Skeletal muscle satellite cell (primary cell): ENCODE data around the gene NTSR1.

Experiments
- H3K27me3 ChIP-seq: 2 replicates; pipeline ENCODE4 v1.7.0; 2013; ENCODE audit warnings: low read length; ENCODE audit not compliant: control insufficient read depth, insufficient read depth
- H3K36me3 ChIP-seq: 2 replicates; pipeline ENCODE4 v1.7.0; 2013; ENCODE audit warnings: mild to moderate bottlenecking, control low read depth, low read length; ENCODE audit not compliant: insufficient read depth
- H3K4me1 ChIP-seq: 2 replicates; pipeline ENCODE4 v1.7.0; 2013; ENCODE audit warnings: low read length; ENCODE audit not compliant: control insufficient read depth, insufficient read depth
- H3K4me2 ChIP-seq: 2 replicates; pipeline ENCODE4 v1.7.0; 2013; ENCODE audit warnings: mild to moderate bottlenecking, low read length
- H3K4me3 ChIP-seq: 2 replicates; pipeline ENCODE4 v1.7.0; 2013; ENCODE audit warnings: low read length
- H3K9ac ChIP-seq: 2 replicates; pipeline ENCODE4 v1.7.0; 2013; ENCODE audit warnings: mild to moderate bottlenecking, low read depth, low read length, moderate library complexity
- H3K9me3 ChIP-seq: replicated peaks from 2 replicates; pipeline ENCODE4 v1.7.0; 2013; ENCODE audit warnings: mild to moderate bottlenecking, control low read depth, low read length

Gene NTSR1

DNA sequence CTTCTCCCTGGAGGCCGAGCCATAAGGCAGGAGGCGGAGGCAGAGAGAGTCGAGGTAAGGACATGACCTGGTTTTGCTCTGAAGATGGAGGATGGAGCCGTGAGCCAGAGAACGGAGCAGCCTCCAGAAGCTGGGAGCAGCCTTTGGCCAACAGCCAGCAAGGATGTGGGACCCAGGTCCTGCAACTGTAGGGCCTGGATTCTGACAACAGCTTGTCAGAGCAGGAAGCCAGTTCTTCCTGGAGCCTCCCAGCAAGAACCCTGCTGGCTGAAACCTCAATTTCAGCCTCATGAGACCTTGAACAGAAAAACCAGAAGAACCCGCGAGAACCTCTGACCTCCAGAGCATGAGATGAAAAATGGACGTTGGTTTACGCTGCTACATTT lies 74.2 kb downstream of the NTSR1 start:
- H3K9ac ChIP-seq, result no peak overlapping the region
- H3K4me1 ChIP-seq, result no peaks in the 10 kb centered on the region
- no peak overlapping the region for H3K4me2 ChIP-seq
- H3K36me3 ChIP-seq, result no peaks in the 10 kb centered on the region
- no peaks in the 10 kb centered on the region for H3K9me3 ChIP-seq
- H3K27me3 ChIP-seq, result peaks cover 41% of the 10 kb centered on the region
- H3K4me3 ChIP-seq, result no peak overlapping the region

DNA sequence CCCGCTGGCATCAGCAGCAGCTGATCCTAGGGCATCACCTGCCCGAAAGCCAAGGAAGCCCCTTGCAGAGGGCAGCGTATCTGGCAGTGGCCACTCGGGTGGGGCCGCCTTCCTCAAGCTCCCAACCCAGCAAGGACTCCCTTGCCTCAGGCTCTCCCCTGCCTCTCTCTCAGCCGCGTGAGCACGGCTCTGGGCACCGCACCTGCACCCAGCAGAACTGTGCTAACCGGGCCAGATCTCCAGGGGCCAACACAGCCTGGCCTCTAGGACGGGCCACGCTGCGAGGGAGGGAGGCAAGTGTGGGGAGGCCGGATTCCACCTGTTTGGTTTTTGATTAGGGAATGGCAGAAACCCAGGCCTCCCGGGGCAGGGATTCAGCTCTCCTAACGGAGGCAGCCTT lies 75.9 kb downstream of the NTSR1 start:
- no peak overlapping the region for H3K9ac ChIP-seq
- H3K4me3 ChIP-seq, result no peak overlapping the region
- H3K36me3 ChIP-seq, result no peaks in the 10 kb centered on the region
- no peak overlapping the region for H3K4me2 ChIP-seq
- H3K4me1 ChIP-seq, result no peaks in the 10 kb centered on the region
- H3K27me3 ChIP-seq, result peaks cover 57% of the 10 kb centered on the region
- H3K9me3 ChIP-seq, result no peaks in the 10 kb centered on the region

DNA sequence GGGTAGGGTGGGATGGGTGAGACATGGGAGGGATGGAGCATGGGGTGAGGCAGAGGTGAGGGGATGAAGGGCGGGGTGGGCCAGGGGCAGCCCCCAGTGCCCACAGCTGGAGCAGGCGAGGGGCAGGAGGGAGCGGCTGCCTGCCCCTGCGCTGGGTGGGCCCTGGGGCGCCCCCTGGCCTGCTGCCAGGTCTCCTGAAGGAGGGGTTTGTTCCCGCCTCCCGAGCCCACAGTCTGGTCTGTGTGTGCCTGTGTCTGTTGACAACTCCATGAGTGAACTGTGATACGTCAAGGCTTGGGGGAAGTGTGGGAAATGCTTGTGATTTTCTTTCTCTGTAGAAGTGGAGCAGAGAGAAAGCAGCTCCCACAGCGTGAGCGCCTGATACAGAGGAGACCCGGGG lies 76.8 kb downstream of the NTSR1 start:
- Histone ChIP-seq H3K4me3 (no peak overlapping the region), H3K36me3 (no peaks in the 10 kb centered on the region), H3K27me3 (peaks cover 58% of the 10 kb centered on the region), H3K9me3 (no peaks in the 10 kb centered on the region), H3K9ac (no peak overlapping the region), H3K4me2 (no peak overlapping the region), H3K4me1 (no peaks in the 10 kb centered on the region)

DNA sequence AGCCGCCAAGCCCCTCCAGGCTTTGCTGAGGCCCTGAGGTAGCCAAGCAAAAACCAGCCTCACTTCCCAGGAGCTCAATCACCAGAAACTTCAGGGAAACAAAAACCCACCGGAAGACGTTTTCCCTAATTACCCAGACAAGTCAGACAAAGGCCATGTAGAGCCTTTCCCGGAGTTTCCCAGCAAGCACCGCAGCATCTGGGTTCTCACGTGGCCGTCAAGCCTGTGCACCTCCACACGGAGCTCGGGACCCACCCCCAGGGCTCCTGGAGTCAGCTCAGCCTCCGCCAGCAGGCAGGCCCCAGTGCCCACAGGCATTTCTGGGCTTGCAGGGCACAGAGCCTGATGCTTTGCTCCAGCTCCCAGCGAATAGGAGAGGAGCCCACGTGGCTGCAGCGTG lies 77.5 kb downstream of the NTSR1 start:
- peaks cover 1% of the 10 kb centered on the region for H3K4me1 ChIP-seq
- no peaks in the 10 kb centered on the region for H3K9me3 ChIP-seq
- peaks cover 61% of the 10 kb centered on the region for H3K27me3 ChIP-seq
- no peaks in the 10 kb centered on the region for H3K36me3 ChIP-seq
- no peak overlapping the region for H3K4me2 ChIP-seq
- no peak overlapping the region for H3K4me3 ChIP-seq
- no peak overlapping the region for H3K9ac ChIP-seq

DNA sequence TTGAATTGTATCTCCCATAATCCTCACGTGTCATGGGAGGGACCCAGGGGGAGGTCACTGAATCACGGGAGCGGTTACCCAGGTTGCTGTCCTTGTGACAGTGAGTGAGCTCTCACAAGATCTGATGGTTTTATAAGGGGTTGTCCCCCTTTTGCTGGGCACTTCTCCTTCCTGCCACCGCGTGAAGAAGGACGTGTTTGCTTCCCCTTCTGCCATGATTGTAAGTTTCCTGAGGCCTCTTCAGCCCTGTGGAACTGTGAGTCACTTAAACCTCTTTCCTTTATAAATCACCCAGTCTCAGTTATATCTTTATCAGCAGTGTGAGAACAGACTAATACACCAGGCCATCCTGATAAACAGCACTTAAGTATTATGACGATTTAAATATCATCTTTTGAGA lies 78.7 kb downstream of the NTSR1 start:
- H3K36me3 ChIP-seq, result no peaks in the 10 kb centered on the region
- no peaks in the 10 kb centered on the region for H3K9me3 ChIP-seq
- no peak overlapping the region for H3K9ac ChIP-seq
- no peak overlapping the region for H3K4me2 ChIP-seq
- no peak overlapping the region for H3K4me3 ChIP-seq
- H3K4me1 ChIP-seq, result peaks cover 2% of the 10 kb centered on the region
- peaks cover 61% of the 10 kb centered on the region for H3K27me3 ChIP-seq

DNA sequence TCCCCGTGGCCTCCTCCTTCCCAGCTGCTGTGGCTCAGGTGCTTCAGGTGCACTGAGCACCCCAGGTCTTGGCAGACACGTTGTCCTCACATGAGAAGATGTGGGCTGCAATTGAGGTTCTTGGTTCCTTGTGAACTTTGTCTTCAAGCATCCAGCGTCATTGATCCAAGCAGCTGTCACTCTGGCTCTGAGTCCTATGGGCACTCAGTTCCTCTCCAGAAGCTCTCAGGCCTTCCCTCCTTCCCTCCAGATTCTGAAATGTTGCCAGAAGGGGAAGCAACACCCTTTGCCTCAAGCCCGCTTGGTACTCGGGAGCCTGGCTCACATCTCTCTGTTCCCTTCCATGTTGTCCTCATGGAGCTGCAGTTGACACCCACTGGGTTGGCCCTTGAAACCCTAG lies 79.2 kb downstream of the NTSR1 start:
- Histone ChIP-seq H3K36me3 (no peaks in the 10 kb centered on the region), H3K27me3 (peaks cover 55% of the 10 kb centered on the region), H3K4me2 (no peak overlapping the region), H3K4me1 (peaks cover 2% of the 10 kb centered on the region), H3K9ac (no peak overlapping the region), H3K9me3 (no peaks in the 10 kb centered on the region), H3K4me3 (no peak overlapping the region)

DNA sequence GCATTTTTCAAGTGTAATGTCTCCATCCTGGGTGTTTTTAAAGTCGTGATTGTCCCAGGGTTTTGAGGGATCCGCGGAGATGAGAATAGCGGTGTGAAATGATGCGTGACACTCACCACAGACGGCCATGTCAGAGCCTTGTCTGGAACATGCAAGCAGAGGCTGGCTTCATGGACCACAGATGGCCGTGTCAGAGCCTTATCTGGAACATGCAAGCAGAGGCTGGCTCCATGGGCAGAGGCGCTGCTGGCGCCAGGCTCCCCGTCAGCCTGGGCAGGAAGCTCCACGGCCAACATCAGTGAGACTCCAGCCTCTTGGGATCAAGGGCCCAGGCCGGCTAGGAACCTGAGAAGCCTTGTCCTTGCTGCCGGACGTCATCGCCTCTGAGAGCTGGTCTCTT lies 80.0 kb downstream of the NTSR1 start:
- Histone ChIP-seq H3K9me3 (no peaks in the 10 kb centered on the region), H3K27me3 (peaks cover 48% of the 10 kb centered on the region), H3K4me3 (no peak overlapping the region), H3K36me3 (no peaks in the 10 kb centered on the region), H3K9ac (no peak overlapping the region), H3K4me1 (peaks cover 6% of the 10 kb centered on the region), H3K4me2 (no peak overlapping the region)

DNA sequence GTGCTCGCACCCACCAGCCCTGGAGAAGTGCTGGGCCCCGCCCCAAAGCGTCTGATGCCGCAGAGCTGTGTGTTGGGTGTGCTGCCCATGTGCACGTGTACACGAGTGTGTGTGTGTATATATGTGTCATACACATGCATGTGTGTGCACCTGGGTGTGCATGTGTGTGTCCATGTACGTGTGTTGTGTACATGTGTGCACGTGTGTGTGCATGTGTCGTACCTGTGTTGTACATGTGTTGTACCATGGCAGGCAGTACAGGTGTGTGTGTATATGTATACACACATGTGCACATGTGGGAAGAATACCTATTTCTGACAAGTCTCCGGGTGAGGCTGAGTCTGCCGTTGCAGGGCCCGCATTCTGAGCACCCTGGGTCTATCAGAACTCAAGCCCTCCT lies 81.4 kb downstream of the NTSR1 start:
- H3K36me3 ChIP-seq, result no peaks in the 10 kb centered on the region
- H3K27me3 ChIP-seq, result peaks cover 40% of the 10 kb centered on the region
- no peak overlapping the region for H3K4me3 ChIP-seq
- H3K4me1 ChIP-seq, result peaks cover 17% of the 10 kb centered on the region
- H3K9me3 ChIP-seq, result no peaks in the 10 kb centered on the region
- H3K9ac ChIP-seq, result no peak overlapping the region
- H3K4me2 ChIP-seq, result no peak overlapping the region

DNA sequence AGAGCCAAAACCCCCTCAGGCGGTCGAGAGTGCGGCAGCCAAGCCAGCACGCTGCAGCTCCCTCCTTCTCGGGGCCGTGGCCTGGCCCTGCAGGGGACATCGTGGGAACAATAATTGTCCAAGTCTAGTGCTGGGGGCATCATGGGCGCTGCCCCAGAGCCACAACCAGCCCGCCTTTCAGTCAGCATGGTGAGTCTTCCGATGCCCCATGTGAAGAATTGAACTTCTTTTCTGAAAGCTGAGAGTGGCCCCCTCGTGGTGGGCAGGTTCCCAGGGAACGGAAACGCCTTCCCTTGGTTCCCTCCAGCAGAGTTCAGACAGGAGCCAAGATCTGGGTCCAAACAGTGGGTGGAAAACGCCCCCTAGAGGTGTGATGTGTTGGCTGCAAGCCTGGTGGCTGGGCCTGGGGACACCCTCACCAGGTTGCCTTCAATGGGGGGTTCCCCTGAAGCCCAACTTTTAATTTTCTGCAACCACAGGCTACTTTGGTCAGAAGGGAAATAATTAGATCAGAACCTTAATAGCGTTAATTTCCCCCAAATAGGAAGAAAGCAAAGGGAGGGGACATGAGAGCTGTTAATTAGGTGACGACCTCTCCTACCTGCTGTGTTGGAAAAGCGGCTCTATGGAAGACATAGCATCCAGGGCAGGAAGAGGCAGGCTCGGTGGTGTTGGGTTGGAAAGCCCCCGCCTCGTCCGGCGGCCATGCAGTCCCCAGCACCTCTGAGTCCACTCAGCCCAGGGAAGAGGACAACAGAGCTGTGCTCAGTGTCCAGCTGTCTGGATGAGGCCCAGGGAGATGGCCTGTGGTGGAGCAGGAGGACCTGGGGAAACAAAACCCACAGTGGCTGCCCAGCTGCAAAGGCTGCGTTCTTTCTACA lies 82.9 kb downstream of the NTSR1 start:
- H3K4me2 ChIP-seq, result peak overlapping the region; percentile 54
- peaks cover 33% of the 10 kb centered on the region for H3K27me3 ChIP-seq
- no peaks in the 10 kb centered on the region for H3K36me3 ChIP-seq
- no peak overlapping the region for H3K4me3 ChIP-seq
- H3K4me1 ChIP-seq, result peaks cover 18% of the 10 kb centered on the region
- no peak overlapping the region for H3K9ac ChIP-seq
- H3K9me3 ChIP-seq, result no peaks in the 10 kb centered on the region

DNA sequence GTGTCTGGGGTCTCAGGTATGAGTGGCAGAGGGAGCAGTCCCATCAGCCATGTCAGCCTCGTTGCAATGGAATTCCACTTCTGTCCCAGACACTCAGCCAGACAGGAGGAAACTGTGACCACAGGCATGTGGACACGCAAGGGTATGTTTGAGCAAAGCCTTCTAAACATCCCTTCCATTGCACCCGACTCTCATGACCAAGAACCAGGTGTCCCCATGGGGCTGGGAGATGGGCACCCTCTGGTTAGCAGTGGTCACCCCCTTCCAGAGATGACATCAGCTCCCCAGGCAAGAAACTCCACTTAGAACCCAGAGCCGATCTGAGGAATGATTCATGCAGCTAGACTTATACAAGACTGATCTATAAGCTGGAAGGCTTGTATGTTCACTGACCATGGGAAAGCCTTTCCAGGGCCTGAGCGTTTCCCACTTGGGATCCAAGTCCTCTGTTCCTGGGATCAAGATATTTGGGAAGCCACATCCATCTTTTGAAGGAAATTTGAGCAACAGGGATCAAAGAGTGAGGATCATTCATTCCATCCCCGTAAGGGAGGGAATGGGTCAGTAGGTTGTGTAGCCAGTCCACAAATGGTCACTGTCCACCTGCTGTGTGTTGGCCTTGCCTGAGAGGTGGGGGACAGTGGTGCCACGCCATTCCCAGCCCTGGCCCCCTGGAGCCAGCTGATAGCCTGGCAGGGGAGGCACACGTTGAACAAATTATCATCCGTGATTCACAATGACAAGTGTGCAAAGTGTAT lies 83.7 kb downstream of the NTSR1 start:
- H3K27me3 ChIP-seq, result peaks cover 25% of the 10 kb centered on the region
- no peaks in the 10 kb centered on the region for H3K9me3 ChIP-seq
- peaks cover 22% of the 10 kb centered on the region for H3K4me1 ChIP-seq
- H3K4me3 ChIP-seq, result no peak overlapping the region
- no peaks in the 10 kb centered on the region for H3K36me3 ChIP-seq
- H3K4me2 ChIP-seq, result no peak overlapping the region
- no peak overlapping the region for H3K9ac ChIP-seq

DNA sequence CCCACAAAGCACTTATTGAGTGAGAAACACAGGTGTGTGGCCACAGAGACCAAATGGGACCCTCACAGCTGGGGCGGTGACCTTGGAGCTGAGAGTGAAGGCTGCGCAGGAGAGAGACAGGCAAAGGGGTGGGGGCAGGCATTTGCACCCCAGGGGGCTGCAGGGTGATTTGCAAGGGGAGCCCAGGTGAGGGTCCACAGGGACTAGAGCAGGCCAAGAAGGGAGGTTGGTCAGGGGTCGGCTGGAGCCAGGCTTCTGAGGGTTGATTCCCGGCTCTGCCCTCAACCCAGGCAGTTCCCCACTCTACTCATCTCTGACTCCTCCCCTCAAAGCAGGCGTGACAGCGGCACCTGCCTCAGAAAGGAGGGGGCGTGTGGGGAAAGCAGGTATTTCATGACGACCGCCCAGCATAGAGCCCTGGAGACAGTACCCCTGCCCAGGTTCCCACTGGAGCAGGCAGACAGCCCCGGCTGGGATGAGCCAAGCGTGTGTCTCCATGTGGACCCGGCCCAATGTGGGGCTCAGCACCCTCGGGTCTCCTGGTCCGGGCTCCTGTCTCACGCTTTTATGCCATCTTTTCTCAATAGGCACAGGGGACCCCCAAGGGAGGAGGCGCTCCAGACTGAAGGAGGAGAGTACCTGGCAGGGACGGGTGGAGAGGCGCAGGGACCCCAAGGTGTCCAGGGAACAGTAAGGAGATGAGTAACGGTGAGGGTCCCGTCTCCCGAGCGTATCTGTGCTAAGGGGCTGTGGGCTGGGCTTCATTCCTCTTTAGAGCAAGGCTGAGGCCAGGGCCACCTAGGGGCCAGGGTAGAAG lies 84.5 kb downstream of the NTSR1 start:
- Histone ChIP-seq H3K4me2 (peak overlapping the region; percentile 90), H3K9me3 (no peaks in the 10 kb centered on the region), H3K4me1 (peaks cover 25% of the 10 kb centered on the region), H3K36me3 (peaks cover 6% of the 10 kb centered on the region), H3K27me3 (peaks cover 17% of the 10 kb centered on the region), H3K9ac (peak overlapping the region; percentile 53), H3K4me3 (no peak overlapping the region)
